GM12872 (cell line): ENCODE data around the gene GALNTL6.

Experiments used
- TF ChIP-seq, protein P1 (sequence below): IDR thresholded peaks from 3 replicates; pipeline ENCODE4 v1.5.1; 2011; ENCODE audit warnings: low read depth, mild to moderate bottlenecking, low read length, moderate library complexity; ENCODE audit not compliant: insufficient read depth

GALNTL6 gene

DNA sequence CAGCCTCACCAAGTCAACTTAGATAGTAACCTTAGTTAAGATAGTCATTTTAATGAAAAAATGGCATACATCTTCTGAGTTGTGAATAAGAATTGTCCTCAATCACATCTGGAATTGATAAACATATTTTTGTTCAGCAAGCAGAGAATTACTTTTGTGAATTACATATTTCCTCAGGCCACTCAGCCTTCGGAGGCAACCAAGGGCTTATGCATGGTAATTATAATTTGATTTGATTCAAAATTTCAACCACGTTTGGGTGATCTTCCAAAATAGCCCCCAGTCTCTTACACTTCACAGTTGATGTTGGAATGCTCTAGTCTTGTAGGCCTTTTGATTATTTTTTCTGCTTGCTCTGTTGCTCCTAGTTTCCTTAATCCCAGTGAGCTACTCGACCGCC lies 63.4 kb downstream of the GALNTL6 start:
- TF ChIP-seq, protein P1, sequence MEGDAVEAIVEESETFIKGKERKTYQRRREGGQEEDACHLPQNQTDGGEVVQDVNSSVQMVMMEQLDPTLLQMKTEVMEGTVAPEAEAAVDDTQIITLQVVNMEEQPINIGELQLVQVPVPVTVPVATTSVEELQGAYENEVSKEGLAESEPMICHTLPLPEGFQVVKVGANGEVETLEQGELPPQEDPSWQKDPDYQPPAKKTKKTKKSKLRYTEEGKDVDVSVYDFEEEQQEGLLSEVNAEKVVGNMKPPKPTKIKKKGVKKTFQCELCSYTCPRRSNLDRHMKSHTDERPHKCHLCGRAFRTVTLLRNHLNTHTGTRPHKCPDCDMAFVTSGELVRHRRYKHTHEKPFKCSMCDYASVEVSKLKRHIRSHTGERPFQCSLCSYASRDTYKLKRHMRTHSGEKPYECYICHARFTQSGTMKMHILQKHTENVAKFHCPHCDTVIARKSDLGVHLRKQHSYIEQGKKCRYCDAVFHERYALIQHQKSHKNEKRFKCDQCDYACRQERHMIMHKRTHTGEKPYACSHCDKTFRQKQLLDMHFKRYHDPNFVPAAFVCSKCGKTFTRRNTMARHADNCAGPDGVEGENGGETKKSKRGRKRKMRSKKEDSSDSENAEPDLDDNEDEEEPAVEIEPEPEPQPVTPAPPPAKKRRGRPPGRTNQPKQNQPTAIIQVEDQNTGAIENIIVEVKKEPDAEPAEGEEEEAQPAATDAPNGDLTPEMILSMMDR: no peak

GRCh38 chr4:171880136-171880535 lies 66.9 kb downstream of the GALNTL6 start:
- TF ChIP-seq, protein P1: no peak

DNA sequence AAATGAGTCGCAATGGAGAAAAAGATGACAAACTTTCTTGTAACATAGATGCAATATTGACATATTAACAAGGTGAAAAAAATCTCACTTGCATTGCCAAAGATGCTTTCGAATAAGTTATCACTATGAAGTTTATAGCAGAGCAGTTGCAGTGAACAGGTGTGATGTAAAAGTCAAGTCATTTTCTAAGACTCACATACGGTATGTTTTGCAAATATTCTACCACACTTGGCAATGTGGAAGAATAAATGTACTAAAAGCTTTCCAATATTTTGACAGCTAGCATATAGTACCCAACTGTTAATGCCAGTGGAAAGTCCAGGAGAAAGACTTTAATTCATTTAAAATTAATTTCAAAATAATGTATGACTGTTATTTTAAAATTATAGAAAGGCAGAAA lies 76.5 kb downstream of the GALNTL6 start:
- TF ChIP-seq, protein P1: no peak

DNA sequence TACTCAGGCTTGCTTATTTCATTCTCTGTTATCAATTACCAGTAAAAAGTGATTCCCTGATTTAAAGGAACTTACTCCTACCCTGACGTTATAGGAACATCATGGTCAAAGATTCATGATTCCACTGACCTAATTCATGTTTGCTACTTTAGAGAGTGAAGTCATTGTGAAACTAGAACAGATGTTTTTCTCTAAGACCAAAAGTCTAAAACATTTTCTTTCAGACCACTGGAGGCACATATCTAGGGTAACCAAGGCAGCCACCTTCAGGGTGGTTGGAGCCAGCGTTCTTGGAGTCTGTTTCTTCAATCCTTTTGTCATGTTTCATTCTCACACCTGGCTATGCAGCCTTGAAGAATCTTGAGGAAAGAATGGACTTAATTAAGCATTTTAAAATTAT lies 77.8 kb downstream of the GALNTL6 start:
- TF ChIP-seq, protein P1: 0 out of 3 replicates have a peak, but pooled peaks have one; percentile 14

- TF ChIP-seq, protein P1: no peak
Observed at GRCh38 chr4:171896426-171896825, 83.2 kb downstream of the GALNTL6 start.

DNA sequence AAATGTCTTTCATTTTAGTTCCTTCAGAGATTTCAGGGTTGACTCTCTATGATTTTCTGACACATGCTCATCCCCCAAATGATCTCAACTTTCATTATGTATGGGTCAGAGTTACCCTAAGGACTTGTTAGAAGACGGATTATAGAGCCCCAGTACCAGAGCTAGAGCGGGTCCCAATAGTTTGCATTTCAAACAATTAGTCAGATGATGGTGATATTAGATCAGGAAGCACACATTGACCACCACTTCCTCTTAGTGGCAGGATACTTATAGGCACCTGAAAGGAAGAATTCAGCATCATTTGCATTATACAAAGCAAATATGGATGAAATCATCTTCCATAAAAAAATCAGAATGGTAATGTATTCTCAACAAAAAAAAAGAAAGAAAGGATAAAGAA lies 106.1 kb downstream of the GALNTL6 start:
- TF ChIP-seq, protein P1: no peak

DNA sequence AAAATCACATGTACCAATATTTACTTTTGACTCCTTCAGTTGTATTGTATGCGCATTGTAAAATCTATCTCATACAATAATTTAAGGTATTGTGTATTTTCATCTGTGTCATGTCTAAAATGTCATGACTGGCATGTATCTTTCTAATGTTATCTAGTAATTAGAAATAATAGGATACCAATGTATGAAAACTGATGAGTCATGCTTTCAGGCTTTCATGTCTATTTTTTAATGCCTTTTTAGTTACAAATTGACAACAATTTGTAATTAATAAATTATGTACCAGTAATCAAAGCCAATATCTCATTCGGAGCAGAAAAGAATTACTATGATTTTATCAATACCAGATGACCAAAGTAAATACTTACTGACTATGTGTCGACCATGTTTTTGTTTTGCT lies 107.7 kb downstream of the GALNTL6 start:
- TF ChIP-seq, protein P1: no peak

GRCh38 chr4:171924746-171925376 lies 111.7 kb downstream of the GALNTL6 start:
- TF ChIP-seq, protein P1: no peak
